Spleen (tissue), 7 donors: ENCODE data around the gene SLIT1.

Experiments used
- CTCF ChIP-seq, 11 experiments: fragments of 200-600 bp in 7 of 11; fragments of 450-650 bp in 4 of 11; sonication (generic) in 4 of 11; IDR thresholded peaks in 8 of 11; conservative IDR thresholded peaks in 3 of 11; 1 replicate in 7 of 11; 2 replicates in 4 of 11; pipeline versions ENCODE4 v1.4.0 to v1.8.0; 2016 to 2021; ENCODE audit warnings: antibody characterized with exemption in 11 of 11, inconsistent platforms in 4 of 11, mild to moderate bottlenecking in 1 of 11
- POLR2A ChIP-seq, 3 donors: fragments of 450-650 bp; IDR thresholded peaks; one replicate each; pipeline ENCODE4 v1.5.1; 2017; ENCODE audit warnings: antibody characterized with exemption in 3 of 3, mild to moderate bottlenecking in 1 of 3
- POLR2AphosphoS5 ChIP-seq, 3 donors: sonication (generic); formaldehyde crosslinking; IDR thresholded peaks; one replicate each; pipeline ENCODE4 v1.5.1; 2017; ENCODE audit warnings: antibody characterized with exemption in 3 of 3
- donor health status: DM: no; HTN: no; CAD: no; lungs with moderate emphysema.
- donor health status: DM: no; HTN: no; CAD: no.
- donor health status: DM: no; HTN: no; CAD: no.

GRCh38 chr10:97150616-97151015 is 35.1 kb downstream of the SLIT1 start:
- TF ChIP-seq CTCF (IDR thresholded peaks at IDR 0.05 in 8 of 11, conservative IDR thresholded peaks at IDR 0.05 in 3 of 11): no peak
- TF ChIP-seq POLR2A (IDR thresholded peaks at IDR 0.05): no peak
- no peak for TF ChIP-seq POLR2AphosphoS5 (IDR thresholded peaks at IDR 0.05)
